Measurements from ENCODE around the gene KBTBD4.

Gene KBTBD4

DNA sequence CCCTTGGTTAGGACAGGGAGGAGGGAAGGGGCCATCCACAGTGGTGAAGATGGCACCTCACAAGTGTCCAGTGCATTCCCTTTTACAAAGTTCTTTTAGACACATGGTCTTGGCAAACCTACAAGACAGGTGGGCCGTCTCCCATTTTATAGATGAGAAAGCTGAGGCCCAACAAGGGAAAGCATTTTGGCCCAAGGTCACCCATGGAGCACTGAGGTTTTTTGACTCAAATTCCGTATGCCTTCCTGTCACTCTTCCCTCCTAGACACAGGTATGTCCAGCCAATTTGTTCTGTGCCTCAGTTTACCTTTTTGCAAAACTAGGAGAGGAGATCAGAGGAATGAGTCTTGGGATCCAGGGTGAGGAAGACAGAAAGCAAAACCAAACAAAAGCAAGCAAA lies 14.2 kb upstream of the KBTBD4 start:
- Histone ChIP-seq H2AFZ (ENCODE audit: low read length) (no peak overlapping the region), H3K27me3 (ENCODE audit: insufficient read depth, low read length) (peaks cover 4% of the 10 kb centered on the region; the same call in 1 of the 2 replicates), H3K9ac (ENCODE audit: low read length) (no peak overlapping the region), H3K27ac (ENCODE audit: low read depth, low read length, poor library complexity, severe bottlenecking) (no peak overlapping the region), H4K20me1 (ENCODE audit: insufficient read depth, low read length) (no peaks in the 10 kb centered on the region), H3K4me2 (ENCODE audit: low read length) (no peak overlapping the region), H3K9me3 (ENCODE audit: low read length) (no peaks in the 10 kb centered on the region), H3F3A (ENCODE audit: insufficient read depth, low read length) (no peaks in the 10 kb centered on the region), H3K4me3 (ENCODE audit: low read depth, low read length, poor library complexity, severe bottlenecking) (no peak overlapping the region), H3K36me3 (ENCODE audit: insufficient read depth, low read length) (no peaks in the 10 kb centered on the region), H3K4me1 (ENCODE audit: insufficient read depth, low read length, severe bottlenecking) (no peaks in the 10 kb centered on the region), H3K79me2 (ENCODE audit: insufficient read depth, low read length) (no peaks in the 10 kb centered on the region), H3K9me2 (ENCODE audit: low read depth, low read length) (no peaks in the 10 kb centered on the region)
- TF ChIP-seq, protein P1, sequence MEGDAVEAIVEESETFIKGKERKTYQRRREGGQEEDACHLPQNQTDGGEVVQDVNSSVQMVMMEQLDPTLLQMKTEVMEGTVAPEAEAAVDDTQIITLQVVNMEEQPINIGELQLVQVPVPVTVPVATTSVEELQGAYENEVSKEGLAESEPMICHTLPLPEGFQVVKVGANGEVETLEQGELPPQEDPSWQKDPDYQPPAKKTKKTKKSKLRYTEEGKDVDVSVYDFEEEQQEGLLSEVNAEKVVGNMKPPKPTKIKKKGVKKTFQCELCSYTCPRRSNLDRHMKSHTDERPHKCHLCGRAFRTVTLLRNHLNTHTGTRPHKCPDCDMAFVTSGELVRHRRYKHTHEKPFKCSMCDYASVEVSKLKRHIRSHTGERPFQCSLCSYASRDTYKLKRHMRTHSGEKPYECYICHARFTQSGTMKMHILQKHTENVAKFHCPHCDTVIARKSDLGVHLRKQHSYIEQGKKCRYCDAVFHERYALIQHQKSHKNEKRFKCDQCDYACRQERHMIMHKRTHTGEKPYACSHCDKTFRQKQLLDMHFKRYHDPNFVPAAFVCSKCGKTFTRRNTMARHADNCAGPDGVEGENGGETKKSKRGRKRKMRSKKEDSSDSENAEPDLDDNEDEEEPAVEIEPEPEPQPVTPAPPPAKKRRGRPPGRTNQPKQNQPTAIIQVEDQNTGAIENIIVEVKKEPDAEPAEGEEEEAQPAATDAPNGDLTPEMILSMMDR (IDR thresholded peaks at IDR 0.05; ENCODE audit: low read length): no peak
- TF ChIP-seq EZH2 (IDR thresholded peaks at IDR 0.05; ENCODE audit: borderline replicate concordance, low read length): no peak

DNA sequence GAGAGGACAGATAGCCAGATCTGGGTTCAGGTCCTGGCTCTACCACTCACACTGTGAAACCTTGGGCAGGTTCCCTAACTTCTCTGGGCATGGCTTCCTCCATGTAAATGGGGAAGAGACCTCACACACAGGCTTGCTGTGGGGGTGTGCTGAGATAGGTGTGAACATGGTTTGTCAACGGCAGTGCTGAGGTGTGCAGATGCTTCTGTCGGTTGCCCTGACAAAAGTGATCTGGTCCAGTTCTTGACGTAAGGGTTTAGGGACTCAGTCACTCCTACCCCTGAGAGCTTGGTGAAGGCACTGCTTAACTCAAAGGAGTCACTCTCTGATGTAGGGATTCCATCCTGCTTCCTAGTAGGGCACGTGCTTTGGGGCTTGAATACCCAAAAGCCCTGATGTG lies 13.5 kb upstream of the KBTBD4 start:
- Histone ChIP-seq H3K9me3 (ENCODE audit: low read length) (no peaks in the 10 kb centered on the region), H3K27ac (ENCODE audit: low read depth, low read length, poor library complexity, severe bottlenecking) (no peak overlapping the region), H3K36me3 (ENCODE audit: insufficient read depth, low read length) (no peaks in the 10 kb centered on the region), H3K4me1 (ENCODE audit: insufficient read depth, low read length, severe bottlenecking) (no peaks in the 10 kb centered on the region), H2AFZ (ENCODE audit: low read length) (no peak overlapping the region), H3K4me3 (ENCODE audit: low read depth, low read length, poor library complexity, severe bottlenecking) (no peak overlapping the region), H3K27me3 (ENCODE audit: insufficient read depth, low read length) (peaks cover 4% of the 10 kb centered on the region; the same call in 1 of the 2 replicates), H3K9me2 (ENCODE audit: low read depth, low read length) (no peaks in the 10 kb centered on the region), H4K20me1 (ENCODE audit: insufficient read depth, low read length) (no peaks in the 10 kb centered on the region), H3K79me2 (ENCODE audit: insufficient read depth, low read length) (no peaks in the 10 kb centered on the region), H3K4me2 (ENCODE audit: low read length) (no peak overlapping the region), H3K9ac (ENCODE audit: low read length) (no peak overlapping the region), H3F3A (ENCODE audit: insufficient read depth, low read length) (no peaks in the 10 kb centered on the region)
- TF ChIP-seq, protein P1 (IDR thresholded peaks at IDR 0.05; ENCODE audit: low read length): no peak
- TF ChIP-seq EZH2 (IDR thresholded peaks at IDR 0.05; ENCODE audit: borderline replicate concordance, low read length): no peak

DNA sequence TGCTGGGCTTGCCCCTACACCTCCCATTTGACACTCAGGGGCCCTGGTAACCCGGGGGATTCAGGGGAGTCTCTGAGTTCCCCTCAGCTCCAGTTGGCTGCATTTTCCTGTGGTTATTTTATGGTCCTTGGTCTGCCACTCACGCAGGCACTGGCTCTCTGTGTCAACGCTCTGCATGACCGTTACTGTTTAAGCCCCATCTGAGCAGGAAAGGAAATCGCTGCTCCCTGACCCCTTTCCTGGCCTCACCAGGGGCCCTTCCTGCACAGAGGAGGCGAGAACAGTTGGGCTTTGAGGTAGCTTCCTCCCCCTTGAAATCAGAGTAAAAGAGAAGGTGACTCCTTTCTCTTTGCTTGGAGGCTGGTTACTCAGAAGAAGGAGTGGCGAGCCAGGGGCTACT lies 13.0 kb upstream of the KBTBD4 start:
- Histone ChIP-seq H3K4me1 (ENCODE audit: insufficient read depth, low read length, severe bottlenecking) (no peaks in the 10 kb centered on the region), H3K4me2 (ENCODE audit: low read length) (no peak overlapping the region)

More for the DNA sequence above, 13.0 kb upstream of the KBTBD4 start:
- no peaks in the 10 kb centered on the region for H3K9me2 ChIP-seq (ENCODE audit: low read depth, low read length)
- no peak overlapping the region for H3K9ac ChIP-seq (ENCODE audit: low read length)
- no peaks in the 10 kb centered on the region for H4K20me1 ChIP-seq (ENCODE audit: insufficient read depth, low read length)
- peaks cover 4% of the 10 kb centered on the region; the same call in 1 of the 2 replicates for H3K27me3 ChIP-seq (ENCODE audit: insufficient read depth, low read length)
- no peak overlapping the region for H3K27ac ChIP-seq (ENCODE audit: low read depth, low read length, poor library complexity, severe bottlenecking)
- no peak overlapping the region for H2AFZ ChIP-seq (ENCODE audit: low read length)
- no peaks in the 10 kb centered on the region for H3K36me3 ChIP-seq (ENCODE audit: insufficient read depth, low read length)
- no peak overlapping the region for H3K4me3 ChIP-seq (ENCODE audit: low read depth, low read length, poor library complexity, severe bottlenecking)
- no peaks in the 10 kb centered on the region for H3K9me3 ChIP-seq (ENCODE audit: low read length)
- H3K79me2 ChIP-seq (ENCODE audit: insufficient read depth, low read length): no peaks in the 10 kb centered on the region
- TF ChIP-seq, protein P1 (IDR thresholded peaks at IDR 0.05; ENCODE audit: low read length): no peak
- TF ChIP-seq EZH2 (IDR thresholded peaks at IDR 0.05; ENCODE audit: borderline replicate concordance, low read length): no peak
- no peaks in the 10 kb centered on the region for H3F3A ChIP-seq (ENCODE audit: insufficient read depth, low read length)

All from OCI-LY1 (cell line).